HepG2 (cell line): ENCODE data around the gene B9D2. TPM values are rescaled to one million over a fixed set of nuclear protein-coding genes. Genes with fewer than 3 reads are reported as not detected.

Experiments used
- BORCS8-MEF2B ChIP-seq: sonication (generic); formaldehyde crosslinking; IDR thresholded peaks from 2 replicates; pipeline ENCODE4 v1.8.0; 2022; ENCODE audit warnings: mild to moderate bottlenecking, missing genetic modification reagents
- FOXO4 ChIP-seq: sonication (generic); formaldehyde crosslinking; conservative IDR thresholded peaks from 2 replicates; pipeline ENCODE4 v1.8.1; 2023; ENCODE audit warnings: missing genetic modification reagents
- GLI4 ChIP-seq: sonication (generic); formaldehyde crosslinking; IDR thresholded peaks from 2 replicates; pipeline ENCODE4 v1.5.1; 2020; ENCODE audit warnings: missing genetic modification reagents, mild to moderate bottlenecking, moderate library complexity, borderline replicate concordance
- HIC2 ChIP-seq: sonication (generic); formaldehyde crosslinking; IDR thresholded peaks from 2 replicates; pipeline ENCODE4 v1.9.0; 2022; ENCODE audit warnings: low read depth, missing genetic modification reagents
- HOXA5 ChIP-seq: sonication (generic); formaldehyde crosslinking; IDR thresholded peaks from 2 replicates; pipeline ENCODE4 v1.4.0; 2020; ENCODE audit warnings: missing genetic modification reagents
- KDM6A ChIP-seq: IDR thresholded peaks from 2 replicates; pipeline ENCODE4 v1.6.1; 2016; ENCODE audit warnings: low read depth
- MEIS1 ChIP-seq: sonication (generic); formaldehyde crosslinking; IDR thresholded peaks from 2 replicates; pipeline ENCODE4 v1.9.0; 2021; ENCODE audit warnings: mild to moderate bottlenecking, missing genetic modification reagents, moderate library complexity, borderline replicate concordance
- NFAT5 ChIP-seq: sonication (generic); formaldehyde crosslinking; IDR thresholded peaks from 2 replicates; pipeline ENCODE4 v1.4.0; 2020; ENCODE audit warnings: missing genetic modification reagents
- NFIC ChIP-seq: IDR thresholded peaks from 2 replicates; pipeline ENCODE4 v1.6.1; 2012; ENCODE audit warnings: mild to moderate bottlenecking, low read length, inconsistent platforms
- NFKBIZ ChIP-seq: IDR thresholded peaks from 2 replicates; pipeline ENCODE4 v1.6.1; 2018; ENCODE audit warnings: missing genetic modification reagents, missing compliant biosample characterization
- SP4 ChIP-seq: sonication (generic); formaldehyde crosslinking; IDR thresholded peaks from 2 replicates; pipeline ENCODE4 v1.8.1; 2023; ENCODE audit warnings: mild to moderate bottlenecking, missing genetic modification reagents
- TBL1XR1 ChIP-seq: fragments of 150-350 bp; IDR thresholded peaks from 2 replicates; pipeline ENCODE4 v1.6.1; 2014; ENCODE audit warnings: borderline replicate concordance, low read length; ENCODE audit not compliant: partially characterized antibody
- TGIF2 ChIP-seq: IDR thresholded peaks from 2 replicates; pipeline ENCODE4 v1.6.1; 2016; ENCODE audit warnings: control low read depth, missing compliant biosample characterization
- ZFP82 ChIP-seq: sonication (generic); formaldehyde crosslinking; IDR thresholded peaks from 2 replicates; pipeline ENCODE4 v1.5.1; 2020; ENCODE audit warnings: mild to moderate bottlenecking, missing genetic modification reagents, borderline replicate concordance
- ZNF282 ChIP-seq: fragments of 450-650 bp; IDR thresholded peaks from 2 replicates; pipeline ENCODE4 v1.6.1; 2018; ENCODE audit not compliant: partially characterized antibody
- ZNF484 ChIP-seq: sonication (generic); formaldehyde crosslinking; IDR thresholded peaks from 2 replicates; pipeline ENCODE4 v1.5.1; 2020; ENCODE audit warnings: mild to moderate bottlenecking, low read depth, missing genetic modification reagents, borderline replicate concordance
- ZNF558 ChIP-seq: sonication (generic); formaldehyde crosslinking; IDR thresholded peaks from 2 replicates; pipeline ENCODE4 v1.9.0; 2022; ENCODE audit warnings: mild to moderate bottlenecking, missing genetic modification reagents, borderline replicate concordance
- ZNF567 ChIP-seq: sonication (generic); formaldehyde crosslinking; IDR thresholded peaks from 2 replicates; pipeline ENCODE4 v1.8.1; 2023; ENCODE audit warnings: mild to moderate bottlenecking, missing genetic modification reagents, borderline replicate concordance
- ZNF569 ChIP-seq: sonication (generic); formaldehyde crosslinking; IDR thresholded peaks from 2 replicates; pipeline ENCODE4 v1.5.0; 2020; ENCODE audit warnings: mild to moderate bottlenecking, missing genetic modification reagents, moderate library complexity, borderline replicate concordance
- polyA plus RNA-seq, 8 experiments: library from polyadenylated mRNA; depleted of rRNA in 3 of 8; stranded (reverse) in 7 of 8; unstranded in 1 of 8; fragments of >200 nt; fragmentation: Illumina TruSeq in 4 of 8; extraction: Trizol in 4 of 8; gene quantifications; 2 replicates each; pipeline versions ENCODE4 v1.2.1 to v1.2.3, GENCODE V29; 2011 to 2016; ENCODE audit warnings: low read depth in 4 of 8, missing spikeins in 1 of 8, mixed read lengths in 1 of 8; ENCODE audit not compliant: insufficient read depth in 1 of 8
- total RNA-seq, 5 experiments: library from RNA; depleted of rRNA; stranded (reverse); fragments of >200 nt; fragmentation: Illumina TruSeq; extraction: Trizol; gene quantifications; 2 replicates each; pipeline ENCODE4 v1.2.3, GENCODE V29; 2016; ENCODE audit warnings: low read depth in 1 of 5

Gene B9D2
- total and polyA plus RNA-seq, 2 of the 13 experiments (the other 11 are each of a cell fraction or from before 2014, with no cell fraction given) = 3.1 to 4.4 TPM

GRCh38 chr19:41308450-41309179 lies 55.3 kb downstream of the B9D2 start (continued):
- TF ChIP-seq NFKBIZ (CRISPR knock-in tag) (0 out of 2 replicates have a peak, but pooled peaks have one; percentile 6), TBL1XR1 (no peak), ZNF569 (CRISPR knock-in tag) (no peak), HIC2 (CRISPR knock-in tag) (no peak), ZNF558 (CRISPR knock-in tag) (no peak), SP4 (CRISPR knock-in tag) (no peak), ZNF484 (CRISPR knock-in tag) (no peak), HOXA5 (CRISPR knock-in tag) (0 out of 2 replicates have a peak, but pooled peaks have one; percentile 10), ZNF282 (no peak), KDM6A (CRISPR knock-in tag) (no peak), NFAT5 (no peak), BORCS8-MEF2B (no peak), MEIS1 (0 out of 2 replicates have a peak, but pooled peaks have one; percentile 28), ZNF567 (CRISPR knock-in tag) (no peak), GLI4 (no peak), FOXO4 (CRISPR knock-in tag) (no peak), ZFP82 (no peak), TGIF2 (CRISPR knock-in tag) (no peak), NFIC (no peak)
